GM18502 (cell line): ENCODE measurements around the gene ABCB8.
A peak's percentile ranks its signal among the peaks of the same experiment; 100 is the strongest.
"Not testable (repeated sequence)": the region's sequence is repeated elsewhere in the genome, so short reads cannot be mapped to it uniquely, and the experiment has no call there.

Source experiments
- ATAC-seq: cut with Tn5 transposase; IDR thresholded peaks from one replicate; pipeline ENCODE4 v1.9.1; 2021; ENCODE audit warnings: mild to moderate bottlenecking; ENCODE audit not compliant: unreplicated experiment, poor library complexity

The ABCB8 gene

GRCh38 chr7:151012911-151013347 is 15.3 kb upstream of the ABCB8 start:
- no peak for ATAC-seq

- no peak for ATAC-seq
Observed at GRCh38 chr7:151013356-151013732, 14.9 kb upstream of the ABCB8 start.

GRCh38 chr7:151013733-151014497 is 14.3 kb upstream of the ABCB8 start:
- peak; percentile 65 for ATAC-seq

GRCh38 chr7:151014950-151015349 is 13.3 kb upstream of the ABCB8 start:
- ATAC-seq: no peak

- no peak for ATAC-seq
Observed at GRCh38 chr7:151015967-151016366, 12.3 kb upstream of the ABCB8 start.

- ATAC-seq: no peak
Observed at GRCh38 chr7:151016505-151016904, 11.7 kb upstream of the ABCB8 start.

- no peak for ATAC-seq
Observed at GRCh38 chr7:151016942-151017341, 11.3 kb upstream of the ABCB8 start.

- no peak for ATAC-seq
Observed at GRCh38 chr7:151017370-151017952, 10.8 kb upstream of the ABCB8 start.

- ATAC-seq: peak; percentile 59
Observed at GRCh38 chr7:151017953-151018420, 10.3 kb upstream of the ABCB8 start.

GRCh38 chr7:151018421-151019129 is 9.7 kb upstream of the ABCB8 start:
- ATAC-seq: peak; percentile 7

GRCh38 chr7:151019130-151019447 is 9.2 kb upstream of the ABCB8 start:
- no peak for ATAC-seq

GRCh38 chr7:151020231-151020630 is 8.0 kb upstream of the ABCB8 start:
- no peak for ATAC-seq

GRCh38 chr7:151023232-151023631 is 5.0 kb upstream of the ABCB8 start:
- ATAC-seq: no peak

GRCh38 chr7:151024435-151025056 is 3.7 kb upstream of the ABCB8 start, which contains the start of gene ATG9B:
Gene ATG9B, minus strand, starts transcription at chr7:151024494. Its CDS starts 71 bp downstream, at chr7:151024423.
- no peak for ATAC-seq

- no peak for ATAC-seq
Observed at GRCh38 chr7:151025924-151026671, 2.2 kb upstream of the ABCB8 start.

- not testable (repeated sequence) for ATAC-seq
Observed at GRCh38 chr7:151026771-151027727, 1.2 kb upstream of the ABCB8 start.

- ATAC-seq: not testable (repeated sequence)
Observed at GRCh38 chr7:151027728-151028130, 521 bp upstream of the ABCB8 start.

GRCh38 chr7:151028948-151029501 is 775 bp downstream of the ABCB8 start:
- ATAC-seq: no peak

GRCh38 chr7:151031011-151031410 is 2.8 kb downstream of the ABCB8 start:
- no peak for ATAC-seq
